Body of pancreas (tissue), 4 donors: ENCODE data around the gene RASGEF1C. TPM values are rescaled to one million over a fixed set of nuclear protein-coding genes. Genes with fewer than 3 reads are reported as not detected.

Experiments used
- ATAC-seq: fragments of 150-250 bp; one replicate; pipeline ENCODE4 v1.9.1; 2016
- DNase-seq, 4 donors: peaks; one replicate each; pipeline ENCODE4 v3.0.0-alpha.2; 2019
- H3K27ac ChIP-seq, 4 donors: fragments of 200-600 bp; sonication (generic); 1 replicate in 3 of 4; 2 replicates in 1 of 4; pipeline versions ENCODE4 v1.5.1 to v1.6.1; 2016 to 2019; ENCODE audit warnings: mild to moderate bottlenecking in 1 of 4, mixed read lengths in 1 of 4, moderate library complexity in 1 of 4
- H3K27me3 ChIP-seq, 2 donors: fragments of 200-600 bp; sonication (generic); one replicate each; pipeline ENCODE4 v1.6.0; 2016; ENCODE audit warnings: mild to moderate bottlenecking in 1 of 2
- H3K36me3 ChIP-seq, 2 donors: fragments of 200-600 bp; sonication (generic); replicated peaks in 1 of 2; 2 replicates each; pipeline ENCODE4 v1.5.1; 2016; ENCODE audit warnings: low read depth in 2 of 2; ENCODE audit not compliant: insufficient read depth in 1 of 2
- H3K4me1 ChIP-seq: fragments of 200-600 bp; sonication (generic); one replicate; pipeline ENCODE4 v1.6.0; 2016
- H3K4me3 ChIP-seq, 2 donors: fragments of 200-600 bp; sonication (generic); 1 replicate in 1 of 2; 2 replicates in 1 of 2; pipeline ENCODE4 v1.5.1; 2016 to 2019
- H3K9me3 ChIP-seq, 3 donors: fragments of 200-600 bp; sonication (generic); 1 replicate in 2 of 3; 2 replicates in 1 of 3; pipeline ENCODE4 v1.5.1; 2016
- CTCF ChIP-seq, 7 experiments: fragments of 450-650 bp in 4 of 7; fragments of 200-600 bp in 3 of 7; sonication (generic) in 3 of 7; IDR thresholded peaks; one replicate each; pipeline ENCODE4 v1.5.1; 2016 to 2019; ENCODE audit warnings: antibody characterized with exemption in 7 of 7
- POLR2A ChIP-seq, 3 donors: fragments of 450-650 bp; IDR thresholded peaks; one replicate each; pipeline ENCODE4 v1.6.1; 2016; ENCODE audit warnings: antibody characterized with exemption in 3 of 3, mild to moderate bottlenecking in 2 of 3
- whole genome bisulfite sequencing, 2 donors: methylation state at CpG; one replicate each; pipeline ENCODE4 v1.1.5; 2017; 5-methylcytosine and 5-hydroxymethylcytosine counted together
- intact Hi-C: fragments of 100-400 bp; cut with DNase I; formaldehyde crosslinking; loops from one replicate; pipeline ENCODE4 v1.15.1; 2023
- total RNA-seq, 2 donors: library from RNA; depleted of rRNA; stranded (reverse); fragments of >200 nt; gene quantifications; one replicate each; pipeline ENCODE4 v1.1.0, GENCODE V29; 2016

The RASGEF1C gene
- total RNA-seq, 2 donors from 2014 or later = not detected

GRCh38 chr5:180074462-180074861 lies 134.5 kb downstream of the RASGEF1C start:
- H3K4me3 ChIP-seq = no peak overlapping the region
- H3K9me3 ChIP-seq = no peaks in the 10 kb centered on the region
- peaks cover 18% of the 10 kb centered on the region for H3K4me1 ChIP-seq
- H3K36me3 ChIP-seq = no peaks in the 10 kb centered on the region
- WGBS, 2 donors = 45 to 48% methylated on average over 4 of the region's 4 CpGs
- intact Hi-C loops = no loop called here
- H3K27ac ChIP-seq = no peak overlapping the region
- H3K27me3 ChIP-seq = no peaks in the 10 kb centered on the region
- no peak for TF ChIP-seq CTCF (IDR thresholded peaks at IDR 0.05)
- no peak for TF ChIP-seq POLR2A (IDR thresholded peaks at IDR 0.05)
- DNase-seq (no peak), ATAC-seq (no peak)

GRCh38 chr5:180072556-180072955 lies 136.5 kb downstream of the RASGEF1C start:
- TF ChIP-seq POLR2A (IDR thresholded peaks at IDR 0.05) (no peak), CTCF (IDR thresholded peaks at IDR 0.05) (no peak)
- H3K36me3 ChIP-seq = no peaks in the 10 kb centered on the region
- ATAC-seq (no peak), DNase-seq (peak in 2 of 4 donors; percentile 17 to 20)
- no peaks in the 10 kb centered on the region for H3K9me3 ChIP-seq
- WGBS, 2 donors = 86 to 91% methylated on average over 15 to 25 of the region's 25 CpGs
- H3K4me3 ChIP-seq = no peak overlapping the region
- intact Hi-C loops = no loop called here
- peak overlapping the region in 3 of 4 donors; percentile 97 for H3K27ac ChIP-seq
- peaks cover 37% of the 10 kb centered on the region for H3K4me1 ChIP-seq
- no peaks in the 10 kb centered on the region for H3K27me3 ChIP-seq

GRCh38 chr5:180072256-180072548 lies 136.8 kb downstream of the RASGEF1C start:
- H3K9me3 ChIP-seq = no peaks in the 10 kb centered on the region
- DNase-seq = no peak
- H3K27me3 ChIP-seq = no peaks in the 10 kb centered on the region
- no peak for ATAC-seq
- TF ChIP-seq CTCF (IDR thresholded peaks at IDR 0.05) = no peak
- TF ChIP-seq POLR2A (IDR thresholded peaks at IDR 0.05) = no peak
- intact Hi-C loops = no loop called here
- peak overlapping the region; percentile 92 to 97 (median 97) for H3K27ac ChIP-seq
- no peaks in the 10 kb centered on the region for H3K36me3 ChIP-seq
- WGBS, 2 donors = 19 to 20% methylated on average over 14 of the region's 14 CpGs
- no peak overlapping the region for H3K4me3 ChIP-seq
- peaks cover 38% of the 10 kb centered on the region for H3K4me1 ChIP-seq

GRCh38 chr5:180071531-180072255 lies 137.3 kb downstream of the RASGEF1C start, which contains the start of gene RNF130:
RNF130 (minus strand) TSS chr5:180071759; CDS start chr5:180071702, 57 bp downstream.
- TF ChIP-seq POLR2A (IDR thresholded peaks at IDR 0.05) = peak; percentile 77 to 87 (median 84)
- TF ChIP-seq CTCF (IDR thresholded peaks at IDR 0.05) = no peak
- WGBS, 2 donors = 0% methylated on average over 5 to 113 of the region's 113 CpGs
- peak within 1 kb of the TSS; percentile 55 to 77 for H3K4me3 ChIP-seq
- peak within 1 kb of the TSS; percentile 92 to 97 (median 97) for H3K27ac ChIP-seq
- ATAC-seq (peak; percentile 94), DNase-seq (peak; percentile 95 to 97 (median 95))
- intact Hi-C loops = no loop called here
- peaks cover 38% of the 10 kb centered on the region for H3K4me1 ChIP-seq
- no peaks in the 10 kb centered on the region for H3K9me3 ChIP-seq
- no peaks in the 10 kb centered on the region for H3K36me3 ChIP-seq
- H3K27me3 ChIP-seq = no peaks in the 10 kb centered on the region
